T-helper 1 cell (primary cell): ENCODE results near the gene SLC30A3.
"Not testable (repeated sequence)": the region's sequence is repeated elsewhere in the genome, so short reads cannot be mapped to it uniquely, and the experiment has no call there.

Experiments
- DNase-seq, 5 donors: peaks; one replicate each; pipeline ENCODE4 v3.0.0-alpha.2; 2012 to 2020

Gene SLC30A3

DNA sequence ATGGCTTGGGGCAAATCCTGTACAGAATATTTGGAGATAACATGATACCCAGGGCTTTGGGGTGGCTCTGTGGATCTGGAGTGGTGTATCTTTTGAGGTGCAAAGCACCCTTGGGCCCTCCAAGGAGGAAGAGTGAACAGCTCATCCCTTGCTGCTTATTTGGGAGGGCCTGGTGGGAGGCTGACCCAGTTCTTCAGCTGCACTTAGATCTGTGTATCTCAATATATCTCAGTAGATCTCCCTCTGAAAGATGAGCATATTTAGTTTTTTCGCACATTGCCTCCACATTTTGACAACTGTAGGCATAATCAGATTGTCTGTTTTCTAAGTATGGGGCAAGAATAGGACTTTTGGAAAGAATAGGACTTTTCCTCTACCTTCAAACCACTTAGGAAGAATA is 22.1 kb upstream of the SLC30A3 start:
- no peak for DNase-seq

GRCh38 chr2:27282892-27283291 is 20.0 kb upstream of the SLC30A3 start:
- no peak for DNase-seq

GRCh38 chr2:27281855-27282559 is 19.2 kb upstream of the SLC30A3 start, which contains the start of gene TRIM54:
Gene TRIM54, plus strand, starts transcription at chr2:27282429. Its CDS starts 303 bp downstream, at chr2:27282732.
- DNase-seq: no peak

DNA sequence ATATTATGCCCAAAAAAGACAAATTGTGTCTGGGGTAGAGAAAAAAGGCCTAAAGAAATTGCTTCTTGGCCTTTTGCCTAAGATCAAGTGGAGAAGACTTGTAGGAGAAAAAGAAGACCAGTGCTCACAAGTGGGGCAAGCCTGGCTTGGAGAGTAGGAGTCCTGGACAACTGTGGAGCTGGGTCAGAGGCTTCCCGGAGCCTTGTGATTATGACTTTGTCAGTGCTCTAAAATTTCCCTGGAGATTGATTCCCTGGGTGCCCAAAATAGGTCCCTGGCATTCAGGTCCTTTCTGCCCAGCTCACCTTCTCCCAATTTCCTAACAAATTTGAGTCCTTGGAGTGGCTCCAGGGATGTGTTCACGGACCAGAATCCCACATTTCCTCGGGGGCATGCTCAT is 18.6 kb upstream of the SLC30A3 start:
- DNase-seq: no peak

GRCh38 chr2:27280826-27281225 is 18.0 kb upstream of the SLC30A3 start:
- DNase-seq: no peak

GRCh38 chr2:27278010-27278409 is 15.2 kb upstream of the SLC30A3 start:
- DNase-seq: no peak

- no peak for DNase-seq
Measured at GRCh38 chr2:27275211-27276150, 12.6 kb upstream of the SLC30A3 start, which contains the start of gene DNAJC5G. Gene DNAJC5G, plus strand, starts transcription at chr2:27275433. Its CDS starts 1,296 bp downstream, at chr2:27276729.

DNA sequence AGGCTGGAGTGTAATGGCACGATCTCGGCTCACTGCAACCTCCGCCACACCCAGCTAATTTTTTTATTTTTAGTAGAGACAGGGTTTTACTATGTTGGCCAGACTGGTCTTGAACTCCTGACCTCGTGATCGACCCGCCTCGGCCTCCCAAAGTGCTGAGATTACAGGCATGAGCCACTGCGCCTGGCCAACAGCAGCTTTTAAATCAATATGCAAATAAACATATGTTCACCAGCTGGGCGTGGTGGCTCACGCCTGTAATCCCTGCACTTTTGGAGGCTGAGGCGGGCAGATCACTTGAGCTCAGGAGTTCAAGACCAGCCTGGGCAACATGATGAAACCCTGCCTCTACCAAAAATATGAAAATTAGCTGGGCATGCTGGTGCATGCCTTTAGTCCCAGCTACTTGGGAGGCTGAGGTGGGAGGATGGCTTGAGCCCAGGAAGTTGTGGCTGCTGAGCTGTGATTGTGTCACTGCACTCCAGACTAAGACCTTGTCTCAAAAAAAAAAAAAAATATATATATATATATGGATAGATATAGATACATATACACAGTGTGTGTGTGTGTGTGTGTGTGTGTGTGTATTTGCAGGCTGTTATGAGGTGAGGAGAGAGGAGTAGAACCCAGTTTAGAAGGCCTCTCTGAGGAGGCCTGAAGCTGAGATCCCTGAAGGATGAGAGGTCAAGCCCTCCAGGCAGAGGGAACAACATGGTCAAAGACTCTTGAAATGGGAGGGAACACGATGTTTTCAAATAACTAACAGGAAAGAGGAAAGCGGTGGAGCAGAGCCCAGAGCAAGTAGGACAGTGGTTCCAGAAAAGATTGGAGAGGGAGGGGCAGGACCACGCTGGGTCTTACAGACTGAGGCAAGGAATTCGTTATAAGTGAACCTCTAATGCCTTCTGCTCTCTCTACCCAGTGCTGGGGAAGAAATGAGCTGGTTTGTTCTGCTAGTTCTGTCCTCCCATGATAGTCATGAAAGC is 10.0 kb upstream of the SLC30A3 start:
- DNase-seq: not testable (repeated sequence)

DNA sequence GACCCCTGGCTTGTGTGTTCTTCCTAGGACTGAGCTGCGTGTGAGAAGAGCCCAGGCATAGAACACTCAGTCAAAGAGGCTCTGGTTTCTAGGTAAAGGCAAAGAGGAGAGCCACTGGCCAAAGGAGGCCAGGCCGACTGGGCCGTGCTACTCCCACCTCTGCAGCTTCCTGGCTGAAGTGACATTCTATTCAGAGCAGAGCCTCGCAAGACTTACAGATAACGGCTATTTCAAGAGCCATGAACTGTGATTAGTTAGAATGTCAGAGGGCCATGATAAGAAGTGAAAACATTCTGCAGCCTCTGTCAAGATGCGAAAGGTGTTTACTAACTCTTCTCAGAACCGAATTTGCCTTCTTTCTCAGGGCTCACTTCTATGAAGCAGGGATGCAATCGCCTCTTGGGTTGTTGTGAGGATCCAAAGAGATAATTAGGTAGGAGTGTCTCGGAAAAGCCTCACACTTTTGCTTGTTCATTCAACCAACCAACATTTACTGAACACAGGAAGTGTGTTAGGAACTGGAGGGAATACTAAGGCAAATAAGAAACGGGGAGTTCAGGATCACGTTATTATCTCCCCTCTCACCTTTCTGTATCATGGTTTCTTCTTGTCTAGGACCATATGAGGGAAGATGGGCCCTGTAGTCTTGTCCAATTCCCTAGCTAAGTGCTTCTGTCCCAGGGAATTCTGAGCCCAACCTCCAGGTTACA is 8.9 kb upstream of the SLC30A3 start:
- DNase-seq: no peak

DNA sequence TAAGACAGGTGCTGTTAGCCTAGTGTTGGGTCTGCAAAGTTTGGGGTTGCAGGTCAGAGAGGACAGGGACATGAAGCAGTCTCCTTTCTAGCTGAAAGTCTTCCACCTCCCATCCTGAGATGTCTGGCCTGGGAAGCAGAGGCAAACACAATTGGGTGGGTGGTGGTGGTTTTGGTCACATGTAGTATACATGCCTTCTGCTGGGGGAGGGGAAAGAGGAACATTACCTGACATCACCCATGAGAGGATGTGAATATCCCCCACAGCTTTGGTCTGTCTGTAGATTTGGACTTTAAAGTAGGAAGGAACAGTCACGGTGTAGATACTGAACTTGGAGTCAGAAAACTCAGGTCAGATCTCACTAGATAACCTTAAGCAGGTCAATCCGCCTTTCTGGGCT is 7.8 kb upstream of the SLC30A3 start:
- no peak for DNase-seq

- no peak for DNase-seq
Measured at GRCh38 chr2:27270131-27270530, 7.3 kb upstream of the SLC30A3 start.

DNA sequence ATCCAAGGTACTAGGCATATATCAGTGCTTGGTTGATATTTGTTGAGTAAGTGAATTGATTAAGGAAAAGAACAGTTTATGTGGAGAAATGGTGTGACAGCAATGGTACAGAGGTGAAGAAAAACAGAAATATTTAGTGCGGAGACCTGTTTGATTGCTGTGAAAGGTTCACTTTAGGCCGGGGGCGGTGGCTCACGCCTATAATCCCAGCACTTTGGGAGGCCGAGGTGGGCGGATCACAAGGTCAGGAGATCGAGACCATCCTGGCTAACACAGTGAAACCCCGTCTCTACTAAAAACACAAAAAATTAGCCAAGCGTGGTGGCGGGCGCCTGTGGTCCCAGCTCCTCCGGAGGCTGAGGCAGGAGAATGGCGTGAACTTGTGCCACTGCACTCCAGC is 5.4 kb upstream of the SLC30A3 start:
- not testable (repeated sequence) for DNase-seq

GRCh38 chr2:27265536-27265870 is 2.7 kb upstream of the SLC30A3 start:
- DNase-seq: no peak

DNA sequence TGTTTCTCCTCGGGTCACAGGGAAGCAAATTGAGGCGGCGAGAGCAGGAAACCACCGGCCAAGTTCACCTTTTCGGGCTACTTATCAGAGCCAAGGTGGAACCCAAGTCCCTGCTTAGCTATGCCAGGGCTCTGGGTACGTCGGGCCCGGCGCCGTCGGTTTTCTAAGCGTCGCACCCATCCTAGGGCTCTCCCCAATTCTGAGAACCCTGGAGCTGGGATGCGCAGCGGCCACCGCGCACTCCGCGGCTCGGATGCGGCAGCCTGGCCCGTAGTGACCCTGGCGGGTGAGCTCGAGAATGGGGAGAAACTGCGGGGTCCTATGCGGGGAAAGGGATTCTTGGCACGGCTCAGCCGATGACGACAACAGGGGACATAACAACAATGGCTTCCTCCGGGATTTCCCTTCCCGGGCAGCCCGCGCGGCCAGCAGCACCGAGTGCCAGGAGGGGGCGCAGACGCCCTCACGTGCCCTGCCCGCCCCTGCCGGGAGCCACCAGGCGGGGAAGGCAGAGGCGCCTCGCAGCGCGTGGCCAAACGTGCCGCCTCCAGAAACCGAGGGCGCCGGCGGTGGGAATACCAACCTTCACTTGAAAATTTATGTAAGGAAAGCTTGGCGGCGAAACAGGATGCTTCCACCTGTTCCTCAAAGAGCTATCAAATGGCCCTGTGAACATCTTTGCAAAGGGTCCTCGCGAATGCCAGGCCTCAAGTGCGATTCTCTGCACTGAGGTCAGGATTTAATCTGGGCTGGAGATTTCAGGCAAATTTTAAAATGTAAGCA is 2.1 kb upstream of the SLC30A3 start:
- peak; percentile 48 to 61 (median 53) for DNase-seq

DNA sequence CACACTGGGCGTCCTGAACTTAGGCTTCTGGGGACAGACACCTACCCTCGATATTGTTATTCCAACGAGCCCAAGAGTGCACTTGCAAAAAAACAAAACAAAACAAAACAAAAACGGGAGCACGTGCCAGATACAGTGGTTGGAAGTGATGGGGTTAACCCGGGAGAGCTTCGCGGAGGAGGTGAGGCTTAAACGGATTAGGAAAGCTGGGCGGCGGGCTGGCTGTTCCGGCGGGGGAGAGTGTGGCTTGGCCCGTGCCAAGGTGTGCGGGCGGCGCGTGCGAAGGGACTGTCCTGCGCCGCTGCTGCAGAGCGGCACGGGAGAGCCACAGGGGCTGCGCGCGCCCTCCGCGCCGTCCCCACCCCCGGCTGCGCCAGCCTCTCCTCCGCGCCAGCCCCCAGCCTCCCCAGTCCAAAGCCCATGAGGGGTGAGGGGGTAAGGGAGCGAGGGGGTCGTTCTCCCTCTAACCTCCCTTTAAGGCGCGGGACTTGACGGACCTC is 1.5 kb upstream of the SLC30A3 start:
- DNase-seq: no peak

- DNase-seq: peak in 1 of 5 donors; percentile 9
Measured at GRCh38 chr2:27263287-27264252, 723 bp upstream of the SLC30A3 start.

GRCh38 chr2:27261926-27262298 is 935 bp downstream of the SLC30A3 start:
- no peak for DNase-seq

- no peak for DNase-seq
Measured at GRCh38 chr2:27261241-27261925, 1.5 kb downstream of the SLC30A3 start.

DNA sequence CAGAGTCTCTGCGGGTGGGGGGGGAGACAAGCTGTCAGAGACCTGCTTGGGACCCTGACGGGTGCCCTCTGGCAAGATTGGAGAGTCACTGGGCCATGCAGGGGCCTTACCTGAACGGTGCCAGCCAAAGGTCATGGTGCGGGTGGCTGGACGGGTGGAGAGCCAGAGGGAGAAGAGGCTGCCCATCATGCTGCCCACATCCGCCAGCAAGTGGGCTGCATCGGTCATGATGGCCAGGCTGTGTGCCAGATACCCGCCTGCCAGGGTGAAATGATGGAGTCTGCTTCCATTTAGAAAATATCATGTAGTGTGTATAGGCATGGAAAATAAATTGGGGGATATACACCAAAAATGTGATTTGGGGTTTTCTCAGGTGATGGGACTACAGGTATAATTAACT is 4.8 kb downstream of the SLC30A3 start:
- no peak for DNase-seq
